Colonic mucosa (tissue), 4 donors: Measurements from ENCODE around the gene FBP1. TPM values are rescaled to one million over a fixed set of nuclear protein-coding genes. Genes with fewer than 3 reads are reported as not detected.

Experiments
- DNase-seq: peaks from one replicate; pipeline ENCODE4 v3.0.0-alpha.2; 2020
- H3K27ac ChIP-seq: fragments of 200-600 bp; one replicate; pipeline ENCODE4 v1.8.0; 2021
- H3K27me3 ChIP-seq: fragments of 200-600 bp; one replicate; pipeline ENCODE4 v1.8.0; 2021
- H3K36me3 ChIP-seq: fragments of 200-600 bp; one replicate; pipeline ENCODE4 v1.8.0; 2021
- H3K4me1 ChIP-seq: fragments of 200-600 bp; one replicate; pipeline ENCODE4 v1.8.0; 2021; ENCODE audit warnings: mild to moderate bottlenecking
- H3K4me3 ChIP-seq: fragments of 200-600 bp; one replicate; pipeline ENCODE4 v1.8.0; 2021
- H3K9ac ChIP-seq, 2 donors: one replicate each; pipeline ENCODE4 v1.7.0; 2013; ENCODE audit warnings: control low read depth in 2 of 2, low read depth in 2 of 2, low read length in 2 of 2
- H3K9me3 ChIP-seq: fragments of 200-600 bp; one replicate; pipeline ENCODE4 v1.8.0; 2021
- CTCF ChIP-seq: fragments of 200-600 bp; IDR thresholded peaks from one replicate; pipeline ENCODE4 v1.8.0; 2022; ENCODE audit warnings: antibody characterized with exemption, mild to moderate bottlenecking
- intact Hi-C: fragments of 100-400 bp; cut with DNase I; formaldehyde crosslinking; loops from one replicate; pipeline ENCODE4 v1.14.1; 2022
- total RNA-seq, 2 donors: library from RNA; stranded (reverse); fragmentation: NEBNext Ultra II Directional in 1 of 2; extraction: Animal tissue kit (Norgen Biotek cat#: 25700) in 1 of 2; gene quantifications; one replicate each; pipeline ENCODE4 v1.2.1, GENCODE V29; 2021
- donor health status: healthy.
- donor health status: DM: no; HTN: no; CAD: no.
- donor health status: DM: no; HTN: no; CAD: no.

Gene FBP1
- total RNA-seq, 2 donors from 2014 or later = 43.8 to 51.4 TPM

DNA sequence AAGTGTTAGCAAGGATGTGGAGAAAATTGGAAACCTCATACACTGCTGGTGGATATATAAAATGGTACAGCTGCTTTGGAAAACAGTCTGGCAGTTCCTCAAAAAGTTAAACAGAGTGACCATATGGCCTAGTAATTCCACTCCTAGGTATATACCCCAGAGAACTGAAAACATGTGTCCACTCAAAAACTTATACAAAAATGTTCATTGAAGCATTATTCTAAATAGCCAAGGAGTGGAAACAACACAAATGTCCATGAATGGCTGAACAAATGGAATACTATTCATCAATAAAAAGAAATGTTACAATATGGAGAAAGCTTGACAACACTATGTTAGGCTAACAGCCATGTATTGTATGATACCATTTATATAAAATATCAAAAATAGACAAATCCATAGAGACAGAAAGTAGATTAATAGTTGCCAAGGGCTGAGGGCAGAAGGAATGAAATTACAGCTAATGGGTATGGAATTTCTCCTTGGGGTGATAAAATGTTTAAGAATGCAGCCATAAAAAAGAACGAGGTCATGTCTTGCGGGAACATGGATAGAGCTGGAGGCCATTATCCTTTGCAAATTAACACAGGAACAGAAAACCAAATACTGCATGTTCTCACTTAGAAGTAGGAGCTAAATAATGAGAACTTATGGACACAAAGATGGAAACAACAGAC lies 33.6 kb upstream of the FBP1 start:
- Histone ChIP-seq H3K4me3 (no peak overlapping the region), H3K9me3 (no peaks in the 10 kb centered on the region), H3K36me3 (no peaks in the 10 kb centered on the region), H3K27ac (no peak overlapping the region), H3K4me1 (no peaks in the 10 kb centered on the region), H3K9ac (no peak overlapping the region), H3K27me3 (no peaks in the 10 kb centered on the region)
- intact Hi-C loops = no loop called here
- DNase-seq = no peak
- TF ChIP-seq CTCF = no peak

DNA sequence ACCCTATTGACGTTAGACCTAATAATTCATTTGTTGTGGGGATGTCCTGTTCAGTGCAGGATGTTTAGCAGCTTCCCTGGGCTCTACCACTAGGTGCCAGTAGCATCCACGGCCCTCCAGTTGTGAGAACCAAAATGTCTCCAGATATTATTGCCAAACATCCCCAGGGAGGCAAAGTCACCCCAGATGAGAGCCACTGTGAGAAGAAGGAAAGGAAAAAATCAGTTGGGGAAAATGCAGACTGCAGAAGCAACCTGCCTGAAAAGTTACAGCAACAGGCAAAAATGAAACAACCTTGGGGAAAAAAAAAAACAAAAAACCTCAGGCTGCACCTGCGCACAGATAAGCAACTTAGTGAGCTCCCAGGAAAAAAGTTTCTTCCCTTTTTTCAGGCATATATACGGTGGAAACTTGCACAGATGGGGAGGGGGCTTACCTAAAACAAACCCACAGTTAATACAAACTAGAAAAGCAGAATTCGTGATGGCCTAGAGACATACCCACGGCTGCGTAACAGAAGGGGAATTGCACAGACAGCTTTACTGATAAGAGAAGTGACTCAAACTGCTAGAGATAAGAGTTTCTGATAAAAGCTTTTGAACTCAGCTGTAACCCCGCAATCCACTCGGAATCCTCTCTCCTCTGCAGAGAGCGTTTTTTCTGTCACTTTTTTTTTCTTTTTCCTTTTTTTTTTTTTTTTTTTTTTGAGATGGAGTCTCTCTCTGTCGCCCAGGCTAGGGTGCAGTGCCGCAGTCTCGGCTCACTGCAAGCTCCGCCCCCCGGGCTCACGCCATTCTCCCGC lies 29.8 kb upstream of the FBP1 start:
- H3K27me3 ChIP-seq = no peaks in the 10 kb centered on the region
- H3K27ac ChIP-seq = no peak overlapping the region
- peak overlapping the region; percentile 32 for H3K4me3 ChIP-seq
- intact Hi-C loops = no loop called here
- DNase-seq = peak; percentile 71
- H3K9me3 ChIP-seq = no peaks in the 10 kb centered on the region
- H3K9ac ChIP-seq = peak overlapping the region in 1 of 2 donors; percentile 22
- peak; percentile 68 for TF ChIP-seq CTCF
- H3K4me1 ChIP-seq = no peaks in the 10 kb centered on the region
- H3K36me3 ChIP-seq = no peaks in the 10 kb centered on the region

- Histone ChIP-seq H3K4me3 (no peak overlapping the region), H3K27ac (no peak overlapping the region)
Observed at GRCh38 chr9:94668418-94668927, 29.2 kb upstream of the FBP1 start.

DNA sequence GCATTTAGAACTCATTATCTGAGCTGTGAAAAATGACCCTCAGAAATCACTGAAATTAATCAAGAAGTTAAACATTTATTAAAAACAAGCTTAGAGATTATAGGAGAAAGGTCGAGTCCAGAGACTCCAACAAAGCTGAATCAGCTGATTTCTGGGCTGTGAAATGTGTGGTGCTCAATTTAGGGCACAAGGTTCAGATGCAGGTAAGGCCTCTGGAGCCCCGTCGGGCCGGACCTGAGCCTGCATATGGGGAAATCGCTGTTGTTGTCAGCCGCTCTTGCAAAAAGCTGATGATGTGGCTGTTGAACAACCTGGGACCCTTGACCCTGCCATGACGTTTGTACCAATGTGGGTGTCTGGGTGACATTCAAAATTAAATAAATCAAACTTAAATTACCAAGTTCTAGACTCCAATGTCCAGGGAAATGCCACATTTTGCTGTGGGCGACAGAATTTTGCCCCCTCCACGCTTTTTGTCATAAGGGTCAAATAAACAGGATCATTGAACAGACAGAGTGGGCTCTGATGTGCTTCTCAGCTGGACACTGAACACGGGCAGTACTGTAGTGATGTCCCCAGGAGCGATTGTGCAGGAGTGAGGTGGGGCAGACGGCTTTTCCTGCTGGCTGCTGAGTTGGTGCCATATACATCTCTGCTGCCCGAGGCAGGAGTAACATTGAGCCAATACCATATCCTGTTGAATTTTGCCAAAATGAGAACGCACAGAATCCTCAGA lies 27.2 kb upstream of the FBP1 start:
- DNase-seq = no peak
- no peak overlapping the region for H3K9ac ChIP-seq
- no peaks in the 10 kb centered on the region for H3K9me3 ChIP-seq
- no peak for TF ChIP-seq CTCF
- H3K27ac ChIP-seq = no peak overlapping the region
- no peaks in the 10 kb centered on the region for H3K4me1 ChIP-seq
- intact Hi-C loops = no loop called here
- H3K27me3 ChIP-seq = no peaks in the 10 kb centered on the region
- H3K36me3 ChIP-seq = no peaks in the 10 kb centered on the region
- no peak overlapping the region for H3K4me3 ChIP-seq

More at GRCh38 chr9:94668418-94668927, 29.2 kb upstream of the FBP1 start:
- H3K36me3 ChIP-seq = no peaks in the 10 kb centered on the region
- no peak overlapping the region for H3K9ac ChIP-seq
- H3K4me1 ChIP-seq = no peaks in the 10 kb centered on the region
- TF ChIP-seq CTCF = no peak
- no peaks in the 10 kb centered on the region for H3K27me3 ChIP-seq
- H3K9me3 ChIP-seq = no peaks in the 10 kb centered on the region
- no peak for DNase-seq
- intact Hi-C loops = no loop called here

DNA sequence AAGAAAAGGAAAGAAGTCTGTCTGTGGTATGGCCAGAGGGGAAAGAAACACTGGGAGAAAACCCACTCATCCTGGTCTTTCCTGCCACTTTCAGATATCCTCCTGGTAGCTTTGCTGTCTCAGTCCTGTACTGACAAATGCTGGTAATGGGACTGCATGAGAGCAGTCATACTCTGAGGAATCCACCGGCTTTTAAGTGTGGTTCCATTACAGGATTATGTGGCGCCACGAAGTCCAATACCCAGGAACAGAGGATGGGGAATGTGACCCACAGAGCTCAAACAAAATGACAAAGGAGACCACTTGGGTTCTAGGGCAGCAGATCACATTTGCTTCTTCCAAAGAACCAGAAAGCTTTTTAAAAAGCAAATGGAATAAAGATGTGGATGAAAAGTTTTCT lies 26.3 kb upstream of the FBP1 start:
- no peak overlapping the region for H3K4me3 ChIP-seq
- intact Hi-C loops = no loop called here
- H3K4me1 ChIP-seq = no peaks in the 10 kb centered on the region
- TF ChIP-seq CTCF = no peak
- H3K27ac ChIP-seq = no peak overlapping the region
- H3K9ac ChIP-seq = no peak overlapping the region
- no peaks in the 10 kb centered on the region for H3K36me3 ChIP-seq
- H3K9me3 ChIP-seq = no peaks in the 10 kb centered on the region
- no peak for DNase-seq
- no peaks in the 10 kb centered on the region for H3K27me3 ChIP-seq
